Brain pericyte (primary cell): Measurements from ENCODE around the gene HES2.
"Not testable (repeated sequence)": the region's sequence is repeated elsewhere in the genome, so short reads cannot be mapped to it uniquely, and the experiment has no call there.

ENCODE experiments used
- DNase-seq: peaks from one replicate; pipeline ENCODE4 v3.0.0-alpha.2; 2012; ENCODE audit warnings: low read depth, low spot score

HES2 gene

DNA sequence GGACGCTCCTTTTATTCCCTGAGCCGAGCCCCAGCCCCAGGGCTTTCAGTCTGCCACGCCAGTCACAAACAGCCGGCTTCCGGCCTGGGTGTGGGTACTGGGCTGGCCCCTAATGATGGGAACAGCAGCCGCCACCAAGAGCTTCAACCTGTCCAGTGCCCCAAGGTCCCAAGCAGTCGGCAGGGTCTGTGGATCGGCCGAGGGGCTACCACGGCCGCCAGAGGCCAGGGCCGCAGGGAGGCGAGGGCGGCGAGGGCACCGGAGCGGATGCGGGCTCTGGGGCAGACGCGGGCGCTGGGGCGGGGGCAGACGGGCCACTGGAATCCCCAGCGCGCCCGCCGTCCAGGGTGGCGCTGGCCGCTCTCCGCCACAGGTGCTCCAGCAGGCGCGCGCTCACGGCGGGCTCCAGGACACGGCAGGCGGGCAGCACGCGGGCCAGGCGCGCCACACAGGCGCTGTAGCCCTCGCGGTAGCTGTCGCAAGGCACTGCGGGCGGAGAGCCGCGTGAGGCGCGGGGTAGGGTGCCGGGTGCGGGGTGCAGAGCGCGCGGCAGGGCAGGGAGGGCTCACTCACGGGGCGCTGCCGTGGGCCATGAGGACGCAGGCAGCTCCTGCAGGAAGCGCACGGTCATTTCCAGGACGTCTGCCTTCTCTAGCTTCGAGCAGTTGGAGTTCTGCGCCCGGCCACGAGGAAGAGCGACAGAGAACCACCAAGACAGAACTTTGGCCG is 887 bp downstream of the HES2 start:
- no peak for DNase-seq

DNA sequence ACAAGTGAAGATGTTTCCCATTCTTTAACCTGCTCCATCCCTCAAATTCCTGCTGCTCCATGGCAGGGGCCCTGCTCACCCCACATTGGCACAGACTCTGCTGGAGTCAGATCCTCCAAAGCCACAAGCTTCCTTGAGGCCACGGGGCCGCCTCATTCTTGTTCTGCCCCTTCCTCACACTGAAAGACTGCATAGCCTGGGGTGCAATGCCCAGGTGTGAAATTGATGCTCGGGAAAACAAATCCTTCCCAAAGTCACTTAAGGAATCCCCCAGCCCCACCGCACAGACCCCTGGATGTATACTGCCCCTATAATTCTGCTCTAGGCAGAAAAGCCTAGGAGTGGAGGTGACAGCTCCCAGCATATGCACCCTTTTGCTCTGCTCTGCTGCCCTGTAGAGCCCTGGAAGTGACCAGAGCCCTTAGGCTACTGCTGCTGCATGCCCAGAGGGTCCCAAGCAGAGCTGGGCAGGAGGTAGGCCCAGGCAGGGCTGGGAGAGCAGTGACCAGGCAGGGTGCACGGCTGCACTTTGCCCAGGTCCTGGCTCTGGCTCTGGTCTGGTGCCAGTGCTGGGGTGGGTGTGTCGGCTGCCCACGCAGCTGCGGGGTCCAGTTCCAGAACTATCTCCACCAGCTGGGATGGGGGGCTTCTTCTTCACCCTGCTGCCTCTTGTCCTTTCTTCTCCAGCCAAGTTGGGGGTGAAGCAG is 1.6 kb downstream of the HES2 start:
- no peak for DNase-seq

DNA sequence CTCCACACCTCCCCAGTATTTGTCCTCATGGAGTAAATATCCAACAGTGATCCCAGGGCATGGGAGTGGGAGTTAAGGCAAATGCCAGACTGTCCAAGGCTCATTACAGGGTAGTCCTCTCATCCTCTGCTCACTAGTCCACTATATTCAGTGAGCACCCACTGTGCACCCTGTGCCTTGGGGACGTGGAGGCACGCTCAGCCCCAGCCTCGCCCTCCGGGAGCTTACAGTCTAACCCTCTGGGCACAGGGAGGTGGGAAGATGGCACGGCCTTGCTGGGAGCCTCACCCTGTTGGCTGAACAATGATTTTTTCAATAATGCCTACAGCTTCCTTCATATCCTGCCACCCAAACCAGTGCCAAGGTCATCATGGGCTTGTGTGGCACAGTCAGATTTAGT is 2.8 kb downstream of the HES2 start:
- DNase-seq = no peak

DNA sequence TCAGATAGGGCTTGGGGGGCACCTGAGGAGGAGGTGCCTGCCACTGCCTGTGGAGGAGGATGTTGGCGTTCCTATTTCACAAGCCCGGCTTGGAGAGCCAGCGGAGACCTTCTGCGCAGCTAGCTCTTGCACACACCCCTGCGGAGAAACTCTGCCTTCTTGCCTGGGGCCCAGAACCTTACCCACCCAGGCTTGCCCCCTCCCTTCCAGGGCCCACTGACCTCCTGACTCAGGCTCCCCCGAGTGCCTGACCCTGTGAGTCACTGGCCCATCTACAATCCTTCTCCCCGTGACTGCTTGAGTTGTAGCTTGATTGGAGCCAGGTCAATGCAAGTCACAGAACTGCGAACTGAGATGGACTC is 3.4 kb downstream of the HES2 start:
- no peak for DNase-seq

DNA sequence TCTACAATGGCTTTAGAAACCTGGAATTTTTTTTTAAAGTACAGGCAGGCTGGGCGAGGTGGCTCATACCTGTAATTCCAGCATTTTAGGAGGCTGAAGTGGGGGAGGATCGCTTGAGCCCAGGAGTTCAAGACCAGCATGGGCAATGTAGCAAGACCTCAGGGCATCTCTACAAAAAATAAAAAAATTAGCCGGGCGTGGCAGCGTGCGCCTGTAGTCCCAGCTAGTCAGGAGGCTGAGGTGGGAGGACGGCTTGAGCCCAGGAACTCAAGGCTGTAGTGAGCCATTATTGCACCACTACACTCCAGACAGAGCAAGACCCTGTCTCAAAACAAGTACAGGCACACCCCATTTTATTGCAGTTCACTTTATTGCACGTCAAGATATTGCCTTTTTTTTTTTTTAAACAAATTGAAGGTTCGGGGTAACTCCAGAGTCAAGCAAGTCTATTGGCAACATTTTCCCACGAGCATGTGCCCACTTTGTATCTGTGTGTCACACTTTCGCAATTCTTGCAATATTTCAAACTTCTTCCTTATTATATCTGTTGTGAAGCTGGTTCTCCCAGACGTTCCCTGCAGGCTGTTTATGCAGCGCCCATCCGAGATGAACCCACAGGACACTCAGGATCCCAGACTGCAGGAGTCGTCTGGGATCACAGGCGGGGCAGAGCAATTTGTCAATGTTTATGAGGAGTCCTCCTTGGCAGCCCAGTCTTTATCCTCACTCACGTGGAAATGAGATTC is 4.7 kb downstream of the HES2 start:
- no peak for DNase-seq

DNA sequence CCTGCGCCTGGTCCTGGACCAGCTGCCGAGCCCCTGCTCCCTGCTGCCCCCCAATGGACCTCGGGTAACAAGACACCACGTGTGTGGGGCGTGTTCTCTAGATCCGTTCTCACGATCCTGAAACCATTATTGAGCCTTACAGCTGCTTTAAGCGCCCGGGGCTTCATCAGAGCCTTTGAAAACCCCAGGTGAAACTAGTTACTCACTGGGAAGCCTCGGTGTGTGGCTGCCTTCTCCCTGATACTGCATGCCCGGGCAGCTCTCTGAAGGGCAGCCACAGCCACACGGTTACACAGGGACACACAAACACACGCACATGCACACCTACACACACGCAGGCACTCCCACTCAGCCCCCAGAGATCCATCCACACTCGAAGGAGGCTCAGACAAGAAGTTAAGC is 5.3 kb downstream of the HES2 start:
- no peak for DNase-seq

DNA sequence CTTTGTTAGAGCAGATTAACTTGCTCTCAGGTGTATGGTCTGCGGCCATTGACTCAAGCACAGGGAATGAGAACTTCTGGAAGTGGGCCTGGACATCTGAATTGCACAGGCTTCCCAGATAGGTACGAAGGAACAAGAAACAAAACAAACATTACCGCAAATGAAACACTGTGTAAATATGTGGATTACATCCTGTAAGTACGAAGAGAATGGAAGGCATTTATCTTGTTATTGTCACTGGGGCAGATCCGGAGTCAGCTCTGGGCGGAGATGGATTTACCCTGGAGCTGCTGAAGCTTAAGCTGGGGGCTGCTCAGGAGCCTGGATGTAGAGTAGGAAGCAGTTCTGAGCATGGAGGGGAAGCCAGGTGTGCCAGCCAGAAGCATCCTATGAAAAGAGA is 6.8 kb downstream of the HES2 start:
- DNase-seq = no peak

DNA sequence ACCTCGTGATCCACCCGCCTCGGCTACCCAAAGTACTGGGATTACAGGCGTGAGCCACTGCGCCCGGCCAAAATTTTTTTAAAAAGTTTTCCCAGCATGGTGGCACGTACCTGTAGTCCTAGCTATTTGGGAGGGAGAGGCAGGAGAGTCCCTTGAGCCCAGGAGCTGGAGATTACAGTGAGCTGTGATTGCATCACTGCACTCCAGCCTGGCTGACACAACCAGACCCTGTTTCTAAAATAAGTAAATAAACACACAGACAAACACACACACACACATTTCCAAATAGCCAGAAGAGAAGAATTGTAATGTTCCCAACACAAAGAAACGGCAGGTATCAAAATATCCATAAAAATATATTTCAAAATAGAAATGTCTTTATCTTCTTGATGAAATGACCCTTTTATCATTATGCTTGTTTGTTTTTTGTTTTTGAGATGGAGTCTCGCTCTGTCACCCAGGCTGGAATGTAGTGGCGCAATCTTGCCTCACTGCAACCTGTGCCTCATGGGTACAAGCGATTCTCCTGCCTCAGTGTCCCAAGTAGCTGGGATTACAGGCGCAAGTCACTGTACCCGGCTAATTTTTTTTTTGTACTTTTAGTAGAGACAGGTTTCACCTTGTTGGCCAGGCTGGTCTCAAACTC is 9.3 kb downstream of the HES2 start:
- no peak for DNase-seq

DNA sequence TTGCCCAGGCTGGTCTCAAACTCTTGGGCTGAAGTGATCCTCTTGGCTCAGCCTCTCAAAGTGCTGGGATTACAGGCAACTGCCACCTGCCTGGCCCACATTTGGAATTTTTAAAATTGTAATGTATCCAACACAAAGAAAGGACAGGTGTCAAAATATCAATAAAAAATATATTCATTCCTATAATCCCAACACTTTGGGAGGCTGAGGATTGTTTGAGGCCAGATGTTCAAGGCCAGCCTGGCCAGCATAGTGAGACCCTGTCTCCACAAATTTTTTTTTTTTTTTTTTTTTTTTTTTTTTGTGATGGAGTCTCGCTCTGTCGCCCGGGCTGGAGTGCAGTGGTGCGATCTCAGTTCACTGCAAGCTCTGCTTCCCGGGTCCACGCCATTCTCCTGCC is 10.0 kb downstream of the HES2 start:
- no peak for DNase-seq

DNA sequence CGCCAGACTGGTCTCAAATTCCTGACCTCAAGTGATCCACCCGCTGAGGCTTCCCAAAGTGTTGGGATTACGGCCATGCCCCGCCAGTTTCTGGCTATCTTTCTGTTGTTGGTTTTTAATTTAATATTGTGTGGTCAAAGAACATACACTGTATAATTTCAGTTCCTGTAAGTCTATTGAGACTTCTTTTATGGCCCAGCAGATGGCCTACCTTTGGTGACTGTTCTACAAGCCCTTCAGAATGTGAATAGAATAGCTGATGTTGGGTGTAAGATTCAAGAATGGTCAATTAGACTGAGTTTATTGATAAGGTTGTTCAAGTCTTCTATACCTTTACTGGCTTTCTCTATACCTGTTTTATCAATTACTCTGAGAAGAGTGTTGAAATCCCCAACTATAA is 10.7 kb downstream of the HES2 start:
- no peak for DNase-seq

DNA sequence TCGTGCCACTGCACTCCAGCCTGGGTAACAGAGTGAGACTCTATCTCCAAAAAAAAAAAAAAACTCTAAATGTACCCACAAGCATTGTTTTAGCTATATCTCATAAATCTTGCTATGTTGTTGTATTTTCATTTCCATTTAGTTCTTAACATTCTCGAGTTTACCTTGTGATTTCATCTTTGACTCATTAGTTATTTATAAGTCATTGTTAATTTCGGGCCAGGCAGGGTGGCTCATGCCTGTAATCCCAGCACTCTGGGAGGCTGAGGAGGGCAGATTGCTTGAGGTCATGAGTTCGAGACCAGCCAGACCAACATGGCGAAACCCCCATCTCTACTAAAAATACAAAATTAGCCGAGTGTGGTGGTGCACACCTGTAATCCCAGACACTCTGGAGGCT is 11.7 kb downstream of the HES2 start:
- no peak for DNase-seq

DNA sequence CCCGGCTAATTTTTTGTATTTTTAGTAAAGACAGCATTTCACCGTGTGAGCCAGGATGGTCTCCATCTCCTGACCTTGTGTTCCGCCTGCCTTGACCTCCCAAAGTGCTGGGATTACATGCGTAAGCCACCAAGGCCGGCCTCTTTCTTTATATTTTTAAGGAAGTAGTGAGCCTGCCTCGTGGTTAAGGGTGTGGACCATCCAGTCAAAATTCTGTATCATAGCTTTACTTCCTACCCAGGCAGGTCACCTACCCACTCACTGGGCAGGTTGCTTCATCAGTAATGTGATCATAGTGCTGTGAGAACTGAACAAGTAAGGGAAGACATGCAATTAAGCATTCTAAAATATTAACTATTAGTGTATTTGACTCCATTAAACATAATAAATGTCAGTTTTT is 18.0 kb downstream of the HES2 start:
- DNase-seq = no peak

DNA sequence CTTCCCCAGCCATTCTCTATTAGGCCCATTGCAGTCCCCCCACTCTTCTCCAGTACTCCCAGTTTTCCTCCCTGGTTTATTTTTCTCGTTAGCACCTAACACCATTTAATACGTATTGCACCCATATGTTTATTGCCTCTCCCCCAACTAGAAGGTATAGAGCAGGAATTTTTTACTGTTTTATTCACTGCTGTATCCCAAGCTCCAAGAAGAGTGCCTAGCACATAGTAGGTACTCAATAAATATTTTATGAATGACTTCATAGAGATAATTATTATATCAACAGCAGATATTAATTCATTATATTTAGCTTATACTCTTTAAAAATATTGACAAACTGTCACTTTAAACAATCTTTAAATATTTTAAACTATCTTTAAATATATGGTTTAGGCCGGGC is 20.4 kb downstream of the HES2 start:
- DNase-seq = no peak

DNA sequence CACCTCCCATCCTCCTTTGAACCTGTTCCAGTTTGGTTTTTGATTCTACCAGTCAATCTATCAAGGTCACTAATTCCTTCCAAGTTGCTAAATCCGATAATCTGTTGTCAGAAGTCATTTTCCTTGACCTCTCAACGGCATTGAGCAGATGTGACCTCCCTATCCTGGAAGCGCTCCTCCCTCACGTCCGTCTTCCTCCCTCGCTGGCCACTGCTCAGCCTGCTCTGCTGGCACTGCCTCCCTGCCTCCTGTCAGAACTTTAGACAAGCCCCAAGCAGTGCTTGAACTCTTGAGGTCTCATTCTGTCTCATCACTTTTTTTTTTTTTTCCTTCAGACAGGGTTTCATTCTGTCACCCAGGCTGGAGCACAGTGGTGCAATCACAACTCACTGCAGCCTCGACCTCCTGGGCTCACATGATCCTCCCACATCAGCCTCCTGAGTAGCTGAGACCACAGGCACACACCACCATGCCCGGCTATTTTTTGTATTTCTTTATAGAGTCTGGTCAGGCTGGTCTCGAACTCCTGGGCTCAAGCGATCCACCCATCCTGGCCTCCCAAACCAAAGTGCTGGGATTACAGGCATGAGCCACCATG is 21.8 kb downstream of the HES2 start:
- no peak for DNase-seq

DNA sequence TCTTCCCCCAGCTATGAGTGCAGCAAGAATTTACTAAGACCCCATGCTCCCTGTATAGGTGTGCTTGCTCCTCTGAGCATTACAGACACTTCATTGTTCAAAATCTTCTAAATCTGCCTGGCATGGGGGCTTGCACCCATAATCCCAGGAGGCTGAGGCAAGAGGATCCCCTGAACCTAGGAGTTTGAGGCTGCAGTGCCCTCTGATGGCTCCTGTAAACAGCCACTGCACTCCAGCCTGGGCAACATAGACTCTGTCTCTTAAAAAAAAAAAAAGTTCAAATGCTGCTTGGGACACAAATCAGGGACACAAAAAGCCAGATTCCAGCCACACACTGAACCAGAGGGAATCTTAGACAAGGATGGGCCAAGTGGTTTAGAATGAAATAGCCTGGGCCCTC is 22.7 kb downstream of the HES2 start:
- no peak for DNase-seq

DNA sequence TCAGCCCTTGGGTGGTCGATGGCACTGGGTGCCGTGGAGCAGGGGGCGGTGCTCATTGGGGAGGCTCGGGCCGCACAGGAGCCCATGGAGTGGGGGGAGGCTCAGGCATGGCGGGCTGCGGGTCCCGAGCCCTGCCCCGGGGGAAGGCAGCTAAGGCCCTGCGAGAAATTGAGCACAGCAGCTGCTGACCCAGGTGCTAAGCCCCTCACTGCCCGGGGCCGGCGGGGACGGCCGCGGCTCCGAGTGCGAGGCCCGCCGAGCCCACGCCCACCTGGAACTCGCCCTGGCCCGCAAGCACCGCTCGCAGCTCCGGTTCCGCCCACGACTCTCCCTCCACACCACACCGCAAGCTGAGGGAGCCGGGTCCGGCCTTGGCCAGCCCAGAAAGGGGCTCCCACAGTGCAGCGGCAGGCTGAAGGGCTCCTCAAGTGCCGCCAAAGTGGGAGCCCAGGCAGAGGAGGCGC is 23.9 kb downstream of the HES2 start:
- DNase-seq = not testable (repeated sequence)

DNA sequence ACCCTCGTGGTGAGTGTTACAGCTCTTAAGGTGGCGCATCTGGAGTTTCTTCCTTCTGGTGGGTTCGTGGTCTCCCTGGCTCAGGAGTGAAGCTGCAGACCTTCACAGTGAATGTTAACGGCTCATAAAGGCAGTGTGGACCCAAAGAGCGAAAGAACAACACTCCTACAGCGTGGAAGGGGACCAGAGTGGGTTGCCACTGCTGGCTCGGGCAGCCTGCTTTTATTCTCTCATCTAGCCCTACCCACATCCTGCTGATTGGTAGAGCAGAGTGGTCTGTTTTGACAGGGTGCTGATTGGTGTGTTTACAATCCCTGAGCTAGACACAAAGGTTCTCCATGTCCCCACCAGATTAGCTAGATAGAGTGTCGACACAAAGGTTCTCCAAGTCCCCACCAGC is 24.6 kb downstream of the HES2 start:
- DNase-seq = not testable (repeated sequence)

DNA sequence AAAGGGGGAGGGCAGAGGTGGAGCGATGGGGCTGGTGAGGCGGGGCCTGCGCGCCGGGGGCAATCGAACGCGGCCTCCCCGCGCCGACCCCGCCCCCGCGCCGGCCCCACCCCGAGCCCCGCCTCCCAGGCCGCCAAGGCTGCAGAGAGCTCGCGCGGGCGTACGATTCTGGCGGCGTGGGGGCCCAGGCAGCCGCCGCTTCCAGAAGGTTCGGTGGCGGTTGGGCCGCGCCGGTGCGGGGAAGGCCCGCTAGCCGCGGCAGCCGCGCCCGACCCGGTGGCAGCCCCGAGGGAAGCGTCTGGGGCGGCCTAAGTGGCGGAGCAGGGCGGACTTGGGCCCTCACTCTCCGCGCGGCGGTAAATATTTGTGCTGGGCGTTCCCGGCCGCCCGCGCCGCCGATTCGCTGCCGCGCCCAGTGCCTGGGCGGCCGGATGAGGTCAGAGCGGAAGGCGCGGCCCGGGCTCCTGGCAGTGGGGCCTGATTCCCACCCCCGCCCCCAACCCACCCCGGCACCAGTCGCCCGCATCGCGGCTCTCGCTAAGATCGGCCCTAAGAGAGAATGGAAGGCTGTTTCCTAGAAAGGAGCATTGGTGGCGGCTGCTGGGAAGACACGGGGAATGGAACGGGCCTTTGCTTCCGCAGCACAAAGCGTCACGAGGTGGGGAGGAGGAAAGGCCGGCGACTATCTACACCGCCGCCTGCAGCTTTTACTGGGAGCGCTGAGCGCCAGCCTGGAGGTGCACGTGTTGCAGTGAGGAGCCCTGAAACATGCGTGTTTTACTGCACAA is 26.1 kb downstream of the HES2 start, which contains the start of gene ACOT7:
TSS of gene ACOT7 (minus strand) at position 368 of the 788 bp plus-strand sequence. CDS start 368 bp downstream, outside the sequence.
- DNase-seq = no peak

DNA sequence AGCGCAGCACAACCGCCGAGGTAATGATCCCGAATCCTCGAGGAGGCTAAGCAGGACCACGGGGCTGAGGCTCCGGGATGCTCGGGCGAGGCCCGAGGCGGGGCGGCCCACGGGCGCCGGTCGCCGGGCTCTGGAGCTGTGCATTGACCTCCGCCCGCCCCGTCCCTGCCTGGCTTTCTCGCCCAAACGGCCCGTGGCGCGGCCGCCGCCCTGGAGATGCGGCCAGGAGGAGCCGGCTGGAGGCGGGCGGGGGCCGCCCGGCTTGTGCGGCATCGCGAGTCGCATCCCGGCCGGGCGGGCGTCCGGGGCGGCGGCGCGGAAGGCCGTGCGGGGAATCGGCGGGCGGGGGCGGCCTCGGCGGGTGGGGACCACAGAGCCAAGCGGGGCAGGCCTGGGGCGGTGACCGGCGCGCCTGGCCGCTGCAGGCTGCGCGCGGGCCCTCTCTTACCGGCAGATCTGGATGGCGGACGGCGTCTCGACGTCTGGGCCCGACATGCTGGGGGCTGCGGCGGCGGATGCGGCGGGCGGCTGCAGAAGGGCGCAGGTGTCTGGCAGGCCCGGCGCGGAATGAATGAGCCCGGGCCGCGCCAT is 26.8 kb downstream of the HES2 start:
- DNase-seq = no peak
